GM21619 (cell line): ENCODE measurements around the gene NIM1K.
"Not testable (repeated sequence)": the region's sequence is repeated elsewhere in the genome, so short reads cannot be mapped to it uniquely, and the experiment has no call there.

ENCODE experiments used
- ATAC-seq: cut with Tn5 transposase; IDR thresholded peaks from one replicate; pipeline ENCODE4 v1.9.1; 2021; ENCODE audit not compliant: unreplicated experiment

NIM1K gene

DNA sequence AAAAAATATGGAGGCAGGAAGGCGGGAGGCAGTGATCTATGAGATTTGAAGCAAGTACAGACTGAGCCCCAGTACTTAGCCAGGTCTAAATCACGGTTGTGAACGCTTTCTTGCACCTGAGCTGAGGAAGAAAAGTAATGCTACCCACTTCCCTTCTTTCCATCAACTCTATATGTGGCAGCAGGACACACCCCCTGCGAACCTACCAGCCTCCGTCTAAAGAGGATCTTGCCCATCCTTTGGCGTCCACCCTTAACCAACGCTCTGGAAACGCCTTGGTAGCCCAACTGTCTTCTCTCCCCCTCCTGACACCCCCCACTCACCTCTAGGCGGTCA, 120.6 kb downstream of the NIM1K start:
- ATAC-seq: peak; percentile 4

DNA sequence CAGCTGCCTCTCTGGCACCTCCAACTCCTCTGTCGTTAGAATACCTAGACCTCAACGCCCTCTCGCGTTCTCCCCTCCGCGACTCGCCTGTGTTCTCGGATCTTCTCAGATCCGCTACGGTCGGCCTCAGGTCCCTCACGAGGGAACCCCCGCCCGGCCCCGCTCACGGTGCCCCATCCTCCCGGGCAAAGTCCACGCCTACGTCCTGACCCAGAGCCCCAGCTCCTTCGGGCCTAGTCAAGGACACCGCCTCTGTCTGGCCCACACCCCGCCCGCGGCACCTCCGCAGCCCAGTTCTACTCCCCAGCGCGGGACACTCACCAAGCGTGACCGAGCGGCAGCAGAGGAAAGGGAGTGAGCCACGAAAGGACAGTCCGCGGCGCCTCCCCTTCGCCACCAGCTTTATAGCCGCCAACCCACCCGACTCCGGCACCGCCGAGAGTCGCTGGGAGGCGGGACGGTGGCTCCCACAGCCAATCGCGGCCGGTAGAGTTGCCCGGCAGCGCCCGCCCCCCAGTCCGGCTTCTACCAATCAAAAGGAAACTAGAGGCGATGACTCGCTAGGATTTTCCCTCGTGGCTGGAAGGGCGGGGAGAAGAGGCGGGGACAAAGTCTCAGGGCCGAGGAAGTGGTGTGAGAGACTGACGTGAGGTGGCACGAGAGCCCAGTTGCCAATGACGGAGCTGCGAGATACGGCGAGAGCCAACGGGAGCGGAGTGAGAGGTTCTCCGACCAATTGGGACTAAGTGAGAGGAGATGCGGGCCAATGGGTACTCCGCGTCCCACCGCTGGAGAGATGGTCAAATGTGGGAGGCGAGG, 121.2 kb downstream of the NIM1K start, which contains the start of gene HMGCS1:
HMGCS1 (minus strand) TSS at position 378 of the 819 bp plus-strand sequence. CDS start 14,447 bp downstream, outside the sequence.
- ATAC-seq: peak; percentile 93

DNA sequence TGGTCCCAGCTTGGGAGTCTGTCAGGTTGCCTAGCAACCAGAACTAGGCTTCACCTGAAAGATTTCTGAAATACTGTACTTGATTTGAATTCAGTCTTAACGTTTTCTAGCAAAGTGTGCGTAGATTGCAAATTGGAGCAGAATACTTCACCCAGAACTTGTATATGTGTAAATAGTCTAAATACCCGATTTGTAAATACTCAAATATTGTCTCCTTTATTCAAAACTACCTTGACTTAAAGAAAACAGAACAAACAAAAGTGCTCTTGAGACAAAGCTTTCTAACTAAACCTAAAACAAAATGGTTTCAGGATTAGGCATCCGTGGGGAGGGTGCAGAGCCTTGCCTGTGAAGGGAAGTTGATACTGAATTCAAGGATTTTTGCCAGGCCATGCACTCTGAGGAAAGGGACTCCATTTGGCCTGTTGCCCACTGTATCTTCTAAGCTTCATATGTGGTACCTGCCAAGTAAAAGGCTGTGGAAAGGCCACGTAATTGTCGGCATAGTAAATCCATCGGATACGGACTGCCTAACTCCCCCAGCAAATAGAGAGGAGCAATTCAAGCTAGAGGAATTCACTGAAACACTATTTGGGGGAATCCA, 121.9 kb downstream of the NIM1K start:
- no peak for ATAC-seq

DNA sequence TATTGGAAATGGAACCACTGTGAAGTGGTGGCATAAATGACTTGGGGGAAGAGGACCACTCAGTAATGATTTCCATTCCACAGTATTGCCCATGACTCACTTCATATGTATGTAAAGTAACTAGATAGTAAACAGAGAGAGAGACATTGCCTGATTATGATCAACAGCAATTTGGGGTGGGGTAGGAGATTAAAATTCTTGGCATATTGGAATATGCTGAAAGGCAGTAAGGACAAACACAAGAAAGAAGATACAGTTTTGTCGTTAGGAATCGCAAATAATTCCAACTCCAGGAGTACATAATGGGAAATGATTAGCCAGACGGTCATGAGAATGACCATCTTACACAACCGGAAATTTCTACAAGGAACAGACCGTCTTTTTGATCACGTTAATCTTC, 122.7 kb downstream of the NIM1K start:
- ATAC-seq: no peak

DNA sequence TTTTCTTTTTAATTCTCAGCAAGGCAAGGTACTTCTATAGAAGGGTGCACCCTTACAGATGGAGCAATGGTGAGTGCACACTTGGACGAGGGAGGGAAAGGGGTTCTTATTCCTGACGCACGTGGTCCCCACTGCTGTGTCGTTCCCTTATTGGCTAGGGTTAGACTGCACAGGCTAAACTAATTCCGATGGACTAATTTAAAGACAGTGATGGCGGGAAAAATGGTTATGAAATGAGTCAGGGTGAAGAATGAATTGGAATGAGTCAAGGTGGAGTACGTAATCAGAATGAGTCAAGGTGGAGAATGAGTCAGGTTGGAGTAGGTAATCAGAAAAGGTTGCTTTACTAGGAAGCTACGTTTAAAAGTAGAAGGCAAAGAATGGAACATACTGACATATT, 123.2 kb downstream of the NIM1K start:
- ATAC-seq: no peak

DNA sequence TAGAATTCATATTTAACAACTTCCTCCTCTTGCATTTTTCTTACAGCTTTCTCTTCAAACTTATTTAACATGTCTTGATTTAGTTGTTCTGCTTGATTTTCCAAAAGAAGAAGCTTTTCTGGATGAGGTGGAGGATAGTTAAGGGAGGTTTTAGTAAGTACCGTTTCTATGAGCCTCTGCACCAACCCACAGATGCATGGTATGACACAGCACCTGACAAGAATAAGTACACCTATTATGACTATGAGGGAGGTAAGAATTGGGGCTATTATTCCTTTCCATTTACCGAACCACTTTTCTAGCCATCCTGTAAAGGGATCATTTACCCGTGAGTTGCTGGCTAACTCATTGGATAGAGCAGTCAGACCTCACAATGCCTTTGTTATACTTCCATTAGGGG, 123.7 kb downstream of the NIM1K start:
- ATAC-seq: no peak

DNA sequence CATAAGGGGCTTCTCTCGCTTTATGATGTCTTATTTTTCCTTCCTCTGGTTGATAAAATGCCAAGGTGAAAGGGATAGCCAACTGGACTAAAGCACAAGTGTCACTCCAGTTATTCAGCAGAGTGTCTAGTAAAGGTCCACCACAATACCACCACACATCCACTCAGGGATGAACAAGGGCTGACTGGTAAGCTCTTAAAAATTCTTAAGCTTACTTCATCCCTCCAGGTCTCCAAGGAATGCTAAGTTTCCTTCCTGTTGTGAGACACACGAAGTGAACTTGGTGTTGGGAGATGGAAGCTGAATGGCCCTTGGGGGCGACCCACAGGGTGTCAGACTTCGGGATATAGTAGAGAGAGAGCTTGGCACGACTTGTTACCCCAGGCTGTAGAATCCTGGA, 124.4 kb downstream of the NIM1K start:
- ATAC-seq: no peak

DNA sequence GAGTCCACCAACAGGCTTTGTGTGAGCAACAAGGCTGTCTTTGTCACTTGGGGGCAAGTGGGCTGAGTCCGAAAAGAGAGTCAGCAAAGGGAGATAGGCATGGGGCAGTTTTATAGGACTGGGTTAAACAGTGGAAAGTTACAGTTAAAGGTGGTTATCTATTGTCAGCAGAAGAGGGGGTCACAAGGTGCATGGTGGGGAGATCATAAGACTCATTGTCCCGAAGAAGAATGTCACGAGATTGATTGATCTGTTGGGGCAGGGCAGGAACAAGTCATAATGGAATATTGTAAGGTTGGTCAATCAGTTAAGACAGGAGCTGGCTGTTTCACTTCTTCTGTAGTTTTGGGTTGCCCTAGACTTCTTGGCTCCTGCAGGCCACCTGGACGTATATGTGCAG, 128.8 kb downstream of the NIM1K start:
- no peak for ATAC-seq

DNA sequence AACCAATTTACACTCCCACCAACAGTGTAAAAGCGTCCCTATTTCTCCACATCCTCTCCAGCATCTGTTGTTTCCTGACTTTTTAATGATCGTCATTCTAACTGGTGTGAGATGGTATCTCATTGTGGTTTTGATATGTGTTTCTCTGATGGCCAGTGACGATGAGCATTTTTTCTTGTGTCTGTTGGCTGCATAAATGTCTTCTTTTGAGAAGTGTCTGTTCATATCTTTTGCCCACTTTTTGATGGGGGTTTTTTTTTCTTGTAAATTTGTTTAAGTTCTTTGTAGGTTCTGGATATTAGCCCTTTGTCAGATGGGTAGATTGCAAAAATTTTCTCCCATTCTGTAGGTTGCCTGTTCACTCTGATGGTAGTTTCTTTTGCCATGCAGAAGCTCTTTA, 131.5 kb downstream of the NIM1K start:
- not testable (repeated sequence) for ATAC-seq

DNA sequence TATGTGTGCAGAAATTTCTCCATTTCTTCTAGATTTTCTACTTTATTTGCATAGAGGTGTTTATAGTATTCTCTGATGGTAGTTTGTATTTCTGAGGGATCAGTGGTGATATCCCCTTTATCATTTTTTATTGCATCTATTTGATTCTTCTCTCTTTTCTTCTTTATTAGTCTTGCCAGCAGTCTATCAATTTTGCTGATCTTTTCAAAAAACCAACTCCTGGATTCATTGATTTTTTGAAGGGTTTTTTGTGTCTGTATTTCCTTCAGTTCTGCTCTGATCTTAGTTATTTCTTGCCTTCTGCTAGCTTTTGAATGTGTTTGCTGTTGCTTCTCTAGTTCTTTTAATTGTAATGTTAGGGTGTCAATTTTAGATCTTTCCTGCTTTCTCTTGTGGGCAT, 133.6 kb downstream of the NIM1K start:
- not testable (repeated sequence) for ATAC-seq
